Body of pancreas (tissue), 4 donors: ENCODE measurements around the gene HSF5. TPM values are rescaled to one million over a fixed set of nuclear protein-coding genes. Genes with fewer than 3 reads are reported as not detected.

Source experiments
- ATAC-seq: fragments of 150-250 bp; one replicate; pipeline ENCODE4 v1.9.1; 2016
- DNase-seq, 4 donors: peaks; one replicate each; pipeline ENCODE4 v3.0.0-alpha.2; 2019
- H3K27ac ChIP-seq, 4 donors: fragments of 200-600 bp; sonication (generic); 1 replicate in 3 of 4; 2 replicates in 1 of 4; pipeline versions ENCODE4 v1.5.1 to v1.6.1; 2016 to 2019; ENCODE audit warnings: mild to moderate bottlenecking in 1 of 4, mixed read lengths in 1 of 4, moderate library complexity in 1 of 4
- H3K27me3 ChIP-seq, 2 donors: fragments of 200-600 bp; sonication (generic); one replicate each; pipeline ENCODE4 v1.6.0; 2016; ENCODE audit warnings: mild to moderate bottlenecking in 1 of 2
- H3K36me3 ChIP-seq, 2 donors: fragments of 200-600 bp; sonication (generic); replicated peaks in 1 of 2; 2 replicates each; pipeline ENCODE4 v1.5.1; 2016; ENCODE audit warnings: low read depth in 2 of 2; ENCODE audit not compliant: insufficient read depth in 1 of 2
- H3K4me1 ChIP-seq: fragments of 200-600 bp; sonication (generic); one replicate; pipeline ENCODE4 v1.6.0; 2016
- H3K4me3 ChIP-seq, 2 donors: fragments of 200-600 bp; sonication (generic); 1 replicate in 1 of 2; 2 replicates in 1 of 2; pipeline ENCODE4 v1.5.1; 2016 to 2019
- H3K9me3 ChIP-seq, 3 donors: fragments of 200-600 bp; sonication (generic); 1 replicate in 2 of 3; 2 replicates in 1 of 3; pipeline ENCODE4 v1.5.1; 2016
- CTCF ChIP-seq, 7 experiments: fragments of 450-650 bp in 4 of 7; fragments of 200-600 bp in 3 of 7; sonication (generic) in 3 of 7; IDR thresholded peaks; one replicate each; pipeline ENCODE4 v1.5.1; 2016 to 2019; ENCODE audit warnings: antibody characterized with exemption in 7 of 7
- POLR2A ChIP-seq, 3 donors: fragments of 450-650 bp; IDR thresholded peaks; one replicate each; pipeline ENCODE4 v1.6.1; 2016; ENCODE audit warnings: antibody characterized with exemption in 3 of 3, mild to moderate bottlenecking in 2 of 3
- WGBS, 2 donors: methylation state at CpG; one replicate each; pipeline ENCODE4 v1.1.5; 2017; 5-methylcytosine and 5-hydroxymethylcytosine counted together
- intact Hi-C: fragments of 100-400 bp; cut with DNase I; formaldehyde crosslinking; loops from one replicate; pipeline ENCODE4 v1.15.1; 2023
- total RNA-seq, 2 donors: library from RNA; depleted of rRNA; stranded (reverse); fragments of >200 nt; gene quantifications; one replicate each; pipeline ENCODE4 v1.1.0, GENCODE V29; 2016

HSF5 gene
- total RNA-seq, 2 donors from 2014 or later = not detected

DNA sequence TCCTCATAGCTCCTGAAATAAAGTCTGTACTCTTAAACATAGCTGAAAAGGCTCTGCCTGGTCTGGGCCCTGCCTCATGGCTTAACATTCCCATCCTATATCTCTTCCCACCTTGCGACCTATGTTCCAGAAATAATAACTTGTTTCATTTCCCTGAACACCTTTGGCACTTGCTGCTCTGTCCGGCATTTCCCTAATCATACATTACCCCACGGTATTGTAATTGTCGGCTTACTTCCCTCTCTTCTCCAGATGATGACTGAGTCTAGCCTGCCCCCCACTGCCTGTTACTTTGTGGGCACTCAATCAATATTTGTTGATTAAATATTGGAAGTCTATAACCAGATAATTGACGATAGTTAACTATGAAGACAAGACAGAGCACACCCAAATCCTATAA lies 113.0 kb downstream of the HSF5 start:
- ATAC-seq (no peak), DNase-seq (no peak)
- 55 to 65% methylated on average over 5 of the region's 5 CpGs for WGBS, 2 donors
- H3K4me3 ChIP-seq = no peak overlapping the region
- H3K9me3 ChIP-seq = no peaks in the 10 kb centered on the region
- peaks cover 24% of the 10 kb centered on the region for H3K4me1 ChIP-seq
- intact Hi-C loops = no loop called here
- no peak overlapping the region for H3K27ac ChIP-seq
- no peak for TF ChIP-seq POLR2A (IDR thresholded peaks at IDR 0.05)
- no peak for TF ChIP-seq CTCF (IDR thresholded peaks at IDR 0.05)
- no peaks in the 10 kb centered on the region for H3K36me3 ChIP-seq
- H3K27me3 ChIP-seq = no peaks in the 10 kb centered on the region

- no peak for DNase-seq
- no peaks in the 10 kb centered on the region for H3K9me3 ChIP-seq
- no peaks in the 10 kb centered on the region for H3K36me3 ChIP-seq
- peaks cover 15% of the 10 kb centered on the region for H3K4me1 ChIP-seq
- no peak overlapping the region for H3K4me3 ChIP-seq
- ATAC-seq = no peak
- H3K27ac ChIP-seq = no peak overlapping the region
- H3K27me3 ChIP-seq = no peaks in the 10 kb centered on the region
- intact Hi-C loops = no loop called here
- 93 to 100% methylated on average over 1 of the region's 1 CpG for WGBS, 2 donors
- TF ChIP-seq CTCF (IDR thresholded peaks at IDR 0.05) (no peak), POLR2A (IDR thresholded peaks at IDR 0.05) (no peak)
Observed at GRCh38 chr17:58373923-58374322, 114.3 kb downstream of the HSF5 start.

GRCh38 chr17:58373003-58373402 lies 115.2 kb downstream of the HSF5 start:
- 94 to 95% methylated on average over 2 to 5 of the region's 5 CpGs for WGBS, 2 donors
- Histone ChIP-seq H3K27me3 (no peaks in the 10 kb centered on the region), H3K4me1 (peaks cover 15% of the 10 kb centered on the region), H3K36me3 (no peaks in the 10 kb centered on the region), H3K4me3 (no peak overlapping the region), H3K9me3 (no peaks in the 10 kb centered on the region), H3K27ac (no peak overlapping the region)
- no peak for DNase-seq
- intact Hi-C loops = no loop called here
- ATAC-seq = no peak
- TF ChIP-seq POLR2A (IDR thresholded peaks at IDR 0.05) = no peak
- TF ChIP-seq CTCF (IDR thresholded peaks at IDR 0.05) = no peak

GRCh38 chr17:58371300-58371950 lies 116.8 kb downstream of the HSF5 start:
- Histone ChIP-seq H3K27me3 (no peaks in the 10 kb centered on the region), H3K9me3 (no peaks in the 10 kb centered on the region), H3K4me3 (no peak overlapping the region), H3K27ac (no peak overlapping the region), H3K36me3 (no peaks in the 10 kb centered on the region), H3K4me1 (peaks cover 2% of the 10 kb centered on the region)
- intact Hi-C loops = no loop called here
- ATAC-seq (no peak), DNase-seq (no peak)
- TF ChIP-seq POLR2A (IDR thresholded peaks at IDR 0.05) (no peak), CTCF (IDR thresholded peaks at IDR 0.05) (no peak)
- 82 to 91% methylated on average over 6 of the region's 6 CpGs for WGBS, 2 donors

GRCh38 chr17:58370716-58371115 lies 117.5 kb downstream of the HSF5 start:
- no peaks in the 10 kb centered on the region for H3K4me1 ChIP-seq
- 77 to 86% methylated on average over 9 of the region's 9 CpGs for WGBS, 2 donors

More at GRCh38 chr17:58370716-58371115, 117.5 kb downstream of the HSF5 start:
- ATAC-seq (no peak), DNase-seq (no peak)
- no peaks in the 10 kb centered on the region for H3K9me3 ChIP-seq
- TF ChIP-seq CTCF (IDR thresholded peaks at IDR 0.05) (no peak), POLR2A (IDR thresholded peaks at IDR 0.05) (no peak)
- H3K27ac ChIP-seq = no peak overlapping the region
- H3K4me3 ChIP-seq = no peak overlapping the region
- intact Hi-C loops = no loop called here
- H3K36me3 ChIP-seq = no peaks in the 10 kb centered on the region
- H3K27me3 ChIP-seq = no peaks in the 10 kb centered on the region
